GM18873 (cell line): ENCODE measurements around the gene LIME1.

Experiments used
- ATAC-seq: cut with Tn5 transposase; IDR thresholded peaks from one replicate; pipeline ENCODE4 v1.9.1; 2021; ENCODE audit warnings: mild to moderate bottlenecking, moderate library complexity, moderate number of reproducible peaks; ENCODE audit not compliant: unreplicated experiment, low FRiP score

LIME1 gene

GRCh38 chr20:63787749-63788148, 51.3 kb downstream of the LIME1 start:
- ATAC-seq: no peak
